Measurements from ENCODE around the gene CBS.
"Not testable (repeated sequence)": the region's sequence is repeated elsewhere in the genome, so short reads cannot be mapped to it uniquely, and the experiment has no call there.

Gene CBS

DNA sequence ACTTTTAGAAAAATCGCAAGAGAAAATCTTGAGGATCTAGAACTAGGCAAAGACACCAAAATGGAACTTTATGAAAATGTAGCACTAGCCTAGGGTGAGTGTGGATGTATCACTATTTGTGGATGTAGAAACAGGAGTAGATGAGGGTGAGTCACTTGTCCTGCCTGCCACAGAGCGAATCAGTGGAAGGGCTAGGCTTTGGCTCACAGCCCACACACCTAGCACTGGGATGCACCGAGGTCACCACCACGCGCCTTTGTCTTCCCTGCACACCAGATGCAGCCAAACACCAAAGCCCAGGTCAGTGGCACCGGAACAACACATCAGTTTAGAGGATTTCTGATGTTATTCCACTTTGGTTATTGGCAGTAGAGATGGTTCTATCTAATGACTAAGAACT is 63.0 kb downstream of the CBS start:
- Histone ChIP-seq H4K20me1 (ENCODE audit: insufficient read depth, low read length) (no peaks in the 10 kb centered on the region), H3K9me3 (ENCODE audit: insufficient read depth, low read length) (no peaks in the 10 kb centered on the region), H3K4me2 (ENCODE audit: low read length) (no peak overlapping the region), H2AFZ (ENCODE audit: low read depth, low read length) (no peak overlapping the region), H3K27ac (ENCODE audit: low read length) (no peak overlapping the region), H3K27me3 (ENCODE audit: low read depth, low read length) (no peaks in the 10 kb centered on the region), H3K36me3 (replicated peaks; ENCODE audit: low read depth, low read length) (peaks cover 13% of the 10 kb centered on the region), H3K4me1 (ENCODE audit: low read length) (peaks cover 11% of the 10 kb centered on the region), H3K9ac (ENCODE audit: low read length) (no peak overlapping the region), H3K4me3 (ENCODE audit: low read length) (no peak overlapping the region), H3K79me2 (ENCODE audit: low read length) (no peaks in the 10 kb centered on the region)
- TF ChIP-seq, protein P1, sequence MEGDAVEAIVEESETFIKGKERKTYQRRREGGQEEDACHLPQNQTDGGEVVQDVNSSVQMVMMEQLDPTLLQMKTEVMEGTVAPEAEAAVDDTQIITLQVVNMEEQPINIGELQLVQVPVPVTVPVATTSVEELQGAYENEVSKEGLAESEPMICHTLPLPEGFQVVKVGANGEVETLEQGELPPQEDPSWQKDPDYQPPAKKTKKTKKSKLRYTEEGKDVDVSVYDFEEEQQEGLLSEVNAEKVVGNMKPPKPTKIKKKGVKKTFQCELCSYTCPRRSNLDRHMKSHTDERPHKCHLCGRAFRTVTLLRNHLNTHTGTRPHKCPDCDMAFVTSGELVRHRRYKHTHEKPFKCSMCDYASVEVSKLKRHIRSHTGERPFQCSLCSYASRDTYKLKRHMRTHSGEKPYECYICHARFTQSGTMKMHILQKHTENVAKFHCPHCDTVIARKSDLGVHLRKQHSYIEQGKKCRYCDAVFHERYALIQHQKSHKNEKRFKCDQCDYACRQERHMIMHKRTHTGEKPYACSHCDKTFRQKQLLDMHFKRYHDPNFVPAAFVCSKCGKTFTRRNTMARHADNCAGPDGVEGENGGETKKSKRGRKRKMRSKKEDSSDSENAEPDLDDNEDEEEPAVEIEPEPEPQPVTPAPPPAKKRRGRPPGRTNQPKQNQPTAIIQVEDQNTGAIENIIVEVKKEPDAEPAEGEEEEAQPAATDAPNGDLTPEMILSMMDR (IDR thresholded peaks at IDR 0.05; ENCODE audit: low read depth, low read length) = no peak
- TF ChIP-seq EZH2phosphoT487 (IDR thresholded peaks at IDR 0.05; ENCODE audit: low read depth) = no peak

DNA sequence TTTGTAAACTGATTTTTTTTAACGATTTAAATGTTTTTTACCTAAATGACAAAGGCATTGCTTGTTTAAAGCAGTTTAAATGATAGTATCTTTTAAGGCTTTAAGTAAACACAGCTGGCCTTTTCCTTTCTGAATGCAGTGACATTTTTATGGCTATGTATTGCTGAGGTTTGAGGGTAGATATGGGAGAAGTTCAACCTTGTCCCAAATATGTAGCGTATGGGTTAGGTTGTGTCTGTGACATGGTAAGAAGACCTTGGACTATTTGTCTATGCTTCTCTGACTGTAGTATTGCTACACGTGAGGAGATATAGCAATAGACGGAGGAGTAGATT is 68.8 kb downstream of the CBS start:
- Histone ChIP-seq H3K4me2 (ENCODE audit: low read length) (no peak overlapping the region), H2AFZ (ENCODE audit: low read depth, low read length) (no peak overlapping the region), H4K20me1 (ENCODE audit: insufficient read depth, low read length) (no peaks in the 10 kb centered on the region), H3K79me2 (ENCODE audit: low read length) (no peaks in the 10 kb centered on the region), H3K27ac (ENCODE audit: low read length) (no peak overlapping the region), H3K9me3 (ENCODE audit: insufficient read depth, low read length) (no peaks in the 10 kb centered on the region), H3K4me1 (ENCODE audit: low read length) (no peaks in the 10 kb centered on the region), H3K4me3 (ENCODE audit: low read length) (no peak overlapping the region), H3K36me3 (replicated peaks; ENCODE audit: low read depth, low read length) (peaks cover 3% of the 10 kb centered on the region), H3K9ac (ENCODE audit: low read length) (no peak overlapping the region), H3K27me3 (ENCODE audit: low read depth, low read length) (no peaks in the 10 kb centered on the region)
- no peak for TF ChIP-seq EZH2phosphoT487 (IDR thresholded peaks at IDR 0.05; ENCODE audit: low read depth)
- TF ChIP-seq, protein P1 (IDR thresholded peaks at IDR 0.05; ENCODE audit: low read depth, low read length) = no peak

DNA sequence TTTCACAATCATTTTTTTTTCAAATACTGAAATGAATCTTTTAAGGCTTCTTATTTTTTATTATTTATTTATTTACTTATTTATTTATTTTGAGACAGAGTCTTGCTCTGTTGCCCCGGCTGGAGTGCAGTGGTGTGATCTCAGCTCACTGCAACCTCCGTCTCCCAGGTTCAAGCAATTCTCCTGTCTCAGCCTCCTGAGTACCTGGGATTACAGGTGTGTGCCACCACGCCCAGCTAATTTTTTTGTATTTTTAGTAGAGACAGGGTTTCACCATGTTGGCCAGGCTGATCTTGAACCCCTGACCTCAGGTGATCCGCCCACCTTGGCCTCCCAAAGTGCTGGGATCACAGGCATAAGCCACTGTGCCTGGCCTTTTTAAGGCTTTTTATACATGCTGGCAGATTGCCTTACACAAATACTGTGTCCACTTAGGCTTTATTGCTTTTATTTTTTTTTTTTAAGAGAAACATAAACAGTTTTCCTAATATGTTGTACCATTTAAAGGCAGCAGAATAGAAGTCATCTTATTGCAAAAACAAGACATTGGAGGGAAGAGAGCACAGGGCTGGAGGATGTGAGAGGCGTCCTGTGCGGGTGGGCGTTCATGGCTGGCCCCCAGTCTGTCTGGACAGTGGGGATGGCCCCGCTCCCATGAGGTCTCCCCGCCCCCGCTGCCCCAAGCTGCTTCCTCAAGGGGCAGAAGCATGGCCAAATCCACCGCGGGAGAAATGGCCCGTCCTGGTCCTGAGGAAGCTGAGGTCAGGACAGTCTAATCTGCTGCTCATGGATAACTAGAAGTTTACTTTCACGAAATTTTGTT is 69.4 kb downstream of the CBS start:
- H3K27me3 ChIP-seq (ENCODE audit: low read depth, low read length); H3K36me3 ChIP-seq (replicated peaks; ENCODE audit: low read depth, low read length); H3K9ac ChIP-seq (ENCODE audit: low read length); H3K79me2 ChIP-seq (ENCODE audit: low read length); H3K9me3 ChIP-seq (ENCODE audit: insufficient read depth, low read length); H3K4me2 ChIP-seq (ENCODE audit: low read length); H4K20me1 ChIP-seq (ENCODE audit: insufficient read depth, low read length); H3K27ac ChIP-seq (ENCODE audit: low read length); H3K4me3 ChIP-seq (ENCODE audit: low read length); H2AFZ ChIP-seq (ENCODE audit: low read depth, low read length); H3K4me1 ChIP-seq (ENCODE audit: low read length): not testable (repeated sequence)

DNA sequence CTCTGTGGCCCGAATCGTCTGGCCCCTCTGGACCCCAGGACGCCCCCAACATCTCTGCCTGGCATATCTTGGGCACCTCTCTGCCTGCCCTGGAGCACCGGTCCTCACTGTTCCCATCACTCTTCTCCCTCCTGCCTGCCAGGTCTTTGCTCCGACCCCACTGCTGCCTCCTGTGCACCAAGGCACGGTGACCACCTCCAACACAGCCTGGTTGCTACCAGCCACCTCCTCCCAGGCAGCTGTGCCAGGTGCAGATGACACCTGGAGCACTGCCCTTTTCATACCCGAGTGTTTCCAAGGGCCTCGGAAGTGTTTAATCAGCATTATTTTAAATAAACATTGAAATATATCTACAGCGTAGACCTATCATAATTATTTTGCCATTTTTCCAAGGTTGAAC is 70.0 kb downstream of the CBS start:
- Histone ChIP-seq H3K4me2 (ENCODE audit: low read length) (no peak overlapping the region), H3K27me3 (ENCODE audit: low read depth, low read length) (no peaks in the 10 kb centered on the region), H3K27ac (ENCODE audit: low read length) (no peak overlapping the region), H3K4me3 (ENCODE audit: low read length) (no peak overlapping the region), H3K36me3 (replicated peaks; ENCODE audit: low read depth, low read length) (no peaks in the 10 kb centered on the region), H3K79me2 (ENCODE audit: low read length) (no peaks in the 10 kb centered on the region), H4K20me1 (ENCODE audit: insufficient read depth, low read length) (no peaks in the 10 kb centered on the region), H2AFZ (ENCODE audit: low read depth, low read length) (no peak overlapping the region), H3K9me3 (ENCODE audit: insufficient read depth, low read length) (no peaks in the 10 kb centered on the region), H3K9ac (ENCODE audit: low read length) (no peak overlapping the region), H3K4me1 (ENCODE audit: low read length) (no peaks in the 10 kb centered on the region)
- TF ChIP-seq, protein P1 (IDR thresholded peaks at IDR 0.05; ENCODE audit: low read depth, low read length) = no peak
- TF ChIP-seq EZH2phosphoT487 (IDR thresholded peaks at IDR 0.05; ENCODE audit: low read depth) = no peak
